T-cell (primary cell): ENCODE measurements around the gene CLEC10A. TPM values are rescaled to one million over a fixed set of nuclear protein-coding genes. Genes with fewer than 3 reads are reported as not detected.
"Not testable (repeated sequence)": the region's sequence is repeated elsewhere in the genome, so short reads cannot be mapped to it uniquely, and the experiment has no call there.

Experiments used
- ATAC-seq, 4 experiments: fragments of 200-7000 bp in 3 of 4; fragments of 150-1000 bp in 1 of 4; cut with Tn5 transposase; replicated peaks in 1 of 4; 1 replicate in 3 of 4; 2 replicates in 1 of 4; pipeline ENCODE4 v1.10.0; 2021; ENCODE audit warnings: moderate library complexity in 3 of 4, mild to moderate bottlenecking in 2 of 4, moderate number of reproducible peaks in 1 of 4
- CTCF ChIA-PET, 2 donors: fragments of 300-600 bp; sonication (Branson Sonifier 250); formaldehyde crosslinking; loops; one replicate each; lab custom pipeline; 2022; ENCODE audit warnings: antibody characterized with exemption in 2 of 2; lab: Charles Lee
- POLR2A ChIA-PET, 2 donors: fragments of 300-600 bp; sonication (Branson Sonifier 250); formaldehyde crosslinking; loops; one replicate each; lab custom pipeline; 2022; ENCODE audit warnings: antibody characterized with exemption in 2 of 2; lab: Charles Lee
- DNase-seq, 35 experiments: peaks; one replicate each; pipeline versions ENCODE4 v3.0.0 to v3.0.0-alpha.2; 2013 to 2023
- H3K27ac ChIP-seq: one replicate; pipeline ENCODE4 v1.5.1; 2013; ENCODE audit warnings: low read length
- H3K27me3 ChIP-seq, 2 experiments: replicated peaks in 1 of 2; 1 replicate in 1 of 2; 2 replicates in 1 of 2; pipeline versions ENCODE4 v1.6.1 to v1.7.0; 2013; ENCODE audit warnings: low read length in 1 of 2, mixed read lengths in 1 of 2; ENCODE audit not compliant: control insufficient read depth in 2 of 2, insufficient read depth in 2 of 2; ENCODE audit errors: extremely low read depth in 1 of 2
- H3K36me3 ChIP-seq, 2 donors: 1 replicate in 1 of 2; 2 replicates in 1 of 2; pipeline versions ENCODE4 v1.6.1 to v1.7.0; 2013; ENCODE audit warnings: low read length in 1 of 2; ENCODE audit not compliant: control insufficient read depth in 2 of 2, insufficient read depth in 1 of 2; ENCODE audit errors: extremely low read depth in 1 of 2
- H3K4me1 ChIP-seq, 2 experiments: 1 replicate in 1 of 2; 2 replicates in 1 of 2; pipeline versions ENCODE4 v1.6.1 to v1.7.0; 2013; ENCODE audit warnings: low read length in 2 of 2, mixed read lengths in 1 of 2; ENCODE audit not compliant: insufficient read depth in 2 of 2, control insufficient read depth in 1 of 2; ENCODE audit errors: extremely low read depth in 1 of 2
- H3K4me3 ChIP-seq, 2 donors: 1 replicate in 1 of 2; 2 replicates in 1 of 2; pipeline versions ENCODE4 v1.5.1 to v1.7.0; 2013; ENCODE audit warnings: mild to moderate bottlenecking in 2 of 2, low read length in 1 of 2, moderate library complexity in 1 of 2; ENCODE audit not compliant: control insufficient read depth in 1 of 2; ENCODE audit errors: extremely low read depth in 1 of 2
- H3K9me3 ChIP-seq: 2 replicates; pipeline ENCODE4 v1.7.0; 2013
- H3K27ac Mint-ChIP-seq, 2 donors: one replicate each; pipeline ENCODE4 v1.8.0; 2020 to 2021; ENCODE audit warnings: mild to moderate bottlenecking in 2 of 2, mixed read lengths in 2 of 2
- H3K27me3 Mint-ChIP-seq, 2 donors: one replicate each; pipeline ENCODE4 v1.8.0; 2021 to 2022; ENCODE audit warnings: mixed read lengths in 2 of 2
- H3K36me3 Mint-ChIP-seq: one replicate; pipeline ENCODE4 v1.8.0; 2021; ENCODE audit warnings: mixed read lengths
- H3K4me1 Mint-ChIP-seq, 3 donors: one replicate each; pipeline ENCODE4 v1.8.0; 2020 to 2022; ENCODE audit warnings: mixed read lengths in 3 of 3, mild to moderate bottlenecking in 1 of 3
- H3K4me3 Mint-ChIP-seq, 3 donors: one replicate each; pipeline ENCODE4 v1.8.0; 2020 to 2022; ENCODE audit warnings: mild to moderate bottlenecking in 3 of 3, mixed read lengths in 3 of 3, moderate library complexity in 3 of 3
- H3K9me3 Mint-ChIP-seq, 3 donors: one replicate each; pipeline ENCODE4 v1.8.0; 2020 to 2022; ENCODE audit warnings: mixed read lengths in 3 of 3
- WGBS: methylation state at CpG from one replicate; pipeline ENCODE4 v1.1.5; 2013; ENCODE audit warnings: missing lambda C conversion rate; ENCODE audit not compliant: insufficient coverage; 5-methylcytosine and 5-hydroxymethylcytosine counted together
- total RNA-seq, 35 experiments: library from RNA in 6 of 35; stranded (reverse) in 6 of 35; fragments of 120-200 nt in 1 of 35; gene quantifications; one replicate each; pipeline versions ENCODE4 v1.2.1 to v1.2.4 and lab custom pipeline; 2013 to 2026

The CLEC10A gene
- total RNA-seq, 5 donors from 2014 or later (not counting 1 experiment from before 2014, with no cell fraction given), result not detected

GRCh38 chr17:7094652-7095019 is 14.6 kb upstream of the CLEC10A start:
- POLR2A ChIA-PET, result no interaction called here
- CTCF ChIA-PET, result no interaction called here
- Mint-ChIP-seq H3K4me1 (peaks cover 5 to 15% (median 14%) of the 10 kb centered on the region in 3 donors), H3K4me3 (peak overlapping the region in 1 of 3 donors; percentile 40), H3K27me3 (peaks cover 8 to 11% of the 10 kb centered on the region in 2 donors), H3K36me3 (no peaks in the 10 kb centered on the region), H3K27ac (no peak overlapping the region), H3K9me3 (no peaks in the 10 kb centered on the region)
- no peaks in the 10 kb centered on the region for H3K4me1 ChIP-seq
- DNase-seq (no peak), ATAC-seq (no peak)
- no peaks in the 10 kb centered on the region for H3K9me3 ChIP-seq
- 87% methylated on average over 10 of the region's 10 CpGs for WGBS
- no peak overlapping the region for H3K4me3 ChIP-seq
- H3K27ac ChIP-seq, result no peak overlapping the region
- H3K36me3 ChIP-seq, result no peaks in the 10 kb centered on the region
- H3K27me3 ChIP-seq, result peaks cover 0 to 18% of the 10 kb centered on the region in 2 experiments

GRCh38 chr17:7091311-7092005 is 11.4 kb upstream of the CLEC10A start:
- WGBS, result 86% methylated on average over 1 of the region's 28 CpGs
- H3K36me3 Mint-ChIP-seq, H3K27ac Mint-ChIP-seq, H3K27ac ChIP-seq, H3K9me3 Mint-ChIP-seq, ATAC-seq, POLR2A ChIA-PET, H3K36me3 ChIP-seq, H3K4me3 Mint-ChIP-seq, H3K9me3 ChIP-seq, CTCF ChIA-PET, H3K4me1 ChIP-seq, H3K4me3 ChIP-seq: not testable (repeated sequence)
- peaks cover 5 to 15% (median 14%) of the 10 kb centered on the region in 3 donors for H3K4me1 Mint-ChIP-seq
- H3K27me3 Mint-ChIP-seq, result peaks cover 9 to 24% of the 10 kb centered on the region in 2 donors
- peak in 23 of 35 experiments; percentile 6 to 49 (median 26) for DNase-seq
- peaks cover 0 to 22% of the 10 kb centered on the region in 2 experiments for H3K27me3 ChIP-seq

- POLR2A ChIA-PET, H3K4me1 ChIP-seq, CTCF ChIA-PET, H3K36me3 Mint-ChIP-seq, ATAC-seq, H3K36me3 ChIP-seq, DNase-seq, H3K4me3 ChIP-seq, H3K27ac ChIP-seq, H3K4me1 Mint-ChIP-seq, H3K4me3 Mint-ChIP-seq, H3K27ac Mint-ChIP-seq, H3K9me3 ChIP-seq, H3K9me3 Mint-ChIP-seq: not testable (repeated sequence)
- peaks cover 0 to 27% of the 10 kb centered on the region in 2 experiments for H3K27me3 ChIP-seq
- peaks cover 9 to 28% of the 10 kb centered on the region in 2 donors for H3K27me3 Mint-ChIP-seq
- WGBS, result no CpG with 5 or more reads among the region's 6 CpGs
Observed at GRCh38 chr17:7089570-7089969, 9.5 kb upstream of the CLEC10A start.

GRCh38 chr17:7088442-7088841 is 8.4 kb upstream of the CLEC10A start:
- CTCF ChIA-PET, result interaction anchor here in 1 of 2 donors (0.5 kb wide), 1 partner anchor 176 kb away, joined by 3 read pairs; no protein-coding TSS in a partner anchor
- H3K4me1 Mint-ChIP-seq, result peaks cover 10 to 11% (median 11%) of the 10 kb centered on the region in 3 donors
- H3K9me3 ChIP-seq, H3K27ac Mint-ChIP-seq, DNase-seq, H3K4me3 Mint-ChIP-seq, H3K36me3 ChIP-seq, ATAC-seq, H3K4me3 ChIP-seq, POLR2A ChIA-PET, H3K36me3 Mint-ChIP-seq, H3K4me1 ChIP-seq, H3K27ac ChIP-seq, H3K9me3 Mint-ChIP-seq: not testable (repeated sequence)
- peaks cover 0 to 27% of the 10 kb centered on the region in 2 experiments for H3K27me3 ChIP-seq
- H3K27me3 Mint-ChIP-seq, result peaks cover 9 to 26% of the 10 kb centered on the region in 2 donors
- 88% methylated on average over 2 of the region's 4 CpGs for WGBS

GRCh38 chr17:7084088-7084487 is 4.0 kb upstream of the CLEC10A start:
- H3K9me3 ChIP-seq, result no peaks in the 10 kb centered on the region
- ChIA-PET POLR2A (no interaction called here), CTCF (interaction anchor here in 1 of 2 donors (0.5 to 0.7 kb wide), 3 partner anchors 14 to 1004 kb away, joined by 3 to 5 read pairs (median 3); no protein-coding TSS in a partner anchor)
- Mint-ChIP-seq H3K4me1 (peaks cover 33 to 39% (median 36%) of the 10 kb centered on the region in 3 donors), H3K9me3 (no peaks in the 10 kb centered on the region), H3K27me3 (peaks cover 5 to 20% of the 10 kb centered on the region in 2 donors), H3K36me3 (no peaks in the 10 kb centered on the region), H3K4me3 (no peak overlapping the region), H3K27ac (no peak overlapping the region)
- peaks cover 0 to 23% of the 10 kb centered on the region in 2 experiments for H3K4me1 ChIP-seq
- no peaks in the 10 kb centered on the region for H3K36me3 ChIP-seq
- H3K4me3 ChIP-seq, result no peak overlapping the region
- 20% methylated on average over 2 of the region's 7 CpGs for WGBS
- H3K27me3 ChIP-seq, result peaks cover 0 to 17% of the 10 kb centered on the region in 2 experiments
- no peak for DNase-seq
- ATAC-seq, result no peak
- no peak overlapping the region for H3K27ac ChIP-seq

DNA sequence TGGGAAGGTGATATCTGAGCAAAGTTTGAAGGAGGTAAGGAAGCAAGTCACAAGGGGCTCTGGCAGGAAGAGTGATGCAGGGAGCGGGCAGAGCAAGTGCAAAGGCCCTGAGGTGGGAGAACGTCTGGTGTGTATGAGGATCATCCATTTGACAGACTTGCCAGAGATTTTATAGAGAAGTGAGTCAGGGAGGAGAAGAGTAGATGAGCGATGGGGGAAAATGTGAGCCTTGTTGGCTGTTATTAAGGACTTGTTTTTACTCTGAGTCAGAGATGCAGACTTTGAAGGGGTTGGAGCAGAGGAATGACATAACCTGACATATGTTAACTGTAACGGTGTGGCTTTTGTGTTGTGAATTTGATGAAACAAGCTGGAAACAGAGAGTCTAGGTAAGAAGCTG is 3.5 kb upstream of the CLEC10A start:
- peaks cover 33 to 39% (median 39%) of the 10 kb centered on the region in 3 donors for H3K4me1 Mint-ChIP-seq
- peaks cover 5 to 17% of the 10 kb centered on the region in 2 donors for H3K27me3 Mint-ChIP-seq
- Histone ChIP-seq H3K27me3 (peaks cover 0 to 17% of the 10 kb centered on the region in 2 experiments), H3K9me3 (no peaks in the 10 kb centered on the region), H3K4me1 (peaks cover 0 to 23% of the 10 kb centered on the region in 2 experiments), H3K4me3 (no peak overlapping the region), H3K27ac (no peak overlapping the region), H3K36me3 (no peaks in the 10 kb centered on the region)
- no peak for ATAC-seq
- ChIA-PET POLR2A (no interaction called here), CTCF (no interaction called here)
- DNase-seq, result no peak
- WGBS, result 90% methylated on average over 4 of the region's 4 CpGs
- H3K27ac Mint-ChIP-seq, result no peak overlapping the region
- no peaks in the 10 kb centered on the region for H3K36me3 Mint-ChIP-seq
- H3K9me3 Mint-ChIP-seq, result no peaks in the 10 kb centered on the region
- no peak overlapping the region for H3K4me3 Mint-ChIP-seq
